ENCODE measurements around the gene RAB7A.
"Not testable (repeated sequence)": the region's sequence is repeated elsewhere in the genome, so short reads cannot be mapped to it uniquely, and the experiment has no call there.

RAB7A gene

GRCh38 chr3:128820252-128820839, 94.4 kb downstream of the RAB7A start:
- no peak for DNase-seq (ENCODE audit: low read depth in 3 of 3)

GRCh38 chr3:128823008-128823407, 97.0 kb downstream of the RAB7A start:
- no peak for DNase-seq (ENCODE audit: low read depth in 3 of 3)

GRCh38 chr3:128823631-128824030, 97.6 kb downstream of the RAB7A start:
- no peak for DNase-seq (ENCODE audit: low read depth in 3 of 3)

GRCh38 chr3:128824132-128824850, 98.3 kb downstream of the RAB7A start:
- DNase-seq (ENCODE audit: low read depth in 3 of 3), result no peak

GRCh38 chr3:128825117-128825725, 99.2 kb downstream of the RAB7A start:
- DNase-seq (ENCODE audit: low read depth in 3 of 3), result no peak

GRCh38 chr3:128829087-128829486, 103.1 kb downstream of the RAB7A start:
- not testable (repeated sequence) for DNase-seq (ENCODE audit: low read depth in 3 of 3)

- not testable (repeated sequence) for DNase-seq (ENCODE audit: low read depth in 3 of 3)
These were observed 104.1 kb downstream of the RAB7A start for GRCh38 chr3:128829925-128830625.

GRCh38 chr3:128830762-128831161, 104.8 kb downstream of the RAB7A start:
- DNase-seq (ENCODE audit: low read depth in 3 of 3), result not testable (repeated sequence)

GRCh38 chr3:128832979-128833378, 107.0 kb downstream of the RAB7A start:
- not testable (repeated sequence) for DNase-seq (ENCODE audit: low read depth in 3 of 3)

- DNase-seq (ENCODE audit: low read depth in 3 of 3), result no peak
These were observed 109.1 kb downstream of the RAB7A start for GRCh38 chr3:128835096-128835495.

GRCh38 chr3:128841926-128842920, 116.2 kb downstream of the RAB7A start:
- DNase-seq (ENCODE audit: low read depth in 3 of 3), result no peak

- DNase-seq (ENCODE audit: low read depth in 3 of 3), result no peak
These were observed 118.5 kb downstream of the RAB7A start for GRCh38 chr3:128844502-128844901.

- no peak for DNase-seq (ENCODE audit: low read depth in 3 of 3)
These were observed 119.3 kb downstream of the RAB7A start for GRCh38 chr3:128845119-128845777.

GRCh38 chr3:128845778-128846485, 119.9 kb downstream of the RAB7A start:
- DNase-seq (ENCODE audit: low read depth in 3 of 3), result peak; percentile 62 to 89 (median 68)

GRCh38 chr3:128846486-128846891, 120.5 kb downstream of the RAB7A start:
- DNase-seq (ENCODE audit: low read depth in 3 of 3), result peak in 1 of 3 experiments; percentile 26

- no peak for DNase-seq (ENCODE audit: low read depth in 3 of 3)
These were observed 121.8 kb downstream of the RAB7A start for GRCh38 chr3:128847666-128848370.

GRCh38 chr3:128848936-128849335, 123.0 kb downstream of the RAB7A start:
- no peak for DNase-seq (ENCODE audit: low read depth in 3 of 3)

- no peak for DNase-seq (ENCODE audit: low read depth in 3 of 3)
These were observed 124.0 kb downstream of the RAB7A start for GRCh38 chr3:128849911-128850455.

GRCh38 chr3:128850544-128850943, 124.6 kb downstream of the RAB7A start:
- no peak for DNase-seq (ENCODE audit: low read depth in 3 of 3)
